Right renal cortex interstitium (tissue), 3 donors: ENCODE measurements around the gene ACAP3. TPM values are rescaled to one million over a fixed set of nuclear protein-coding genes. Genes with fewer than 3 reads are reported as not detected.

Experiments used
- DNase-seq, 3 donors: peaks; one replicate each; pipeline ENCODE4 v3.0.0-alpha.2; 2013; ENCODE audit warnings: low read depth in 3 of 3, low spot score in 2 of 3
- polyA plus RNA-seq, 3 donors: library from polyadenylated mRNA; unstranded; fragments of 120-200 nt; gene quantifications; one replicate each; pipeline ENCODE4 v1.2.1, GENCODE V29; 2013; ENCODE audit not compliant: insufficient read length in 3 of 3

ACAP3 gene
- polyA plus RNA-seq, 3 donors = 15.1 to 18.0 (median 16.1) TPM

DNA sequence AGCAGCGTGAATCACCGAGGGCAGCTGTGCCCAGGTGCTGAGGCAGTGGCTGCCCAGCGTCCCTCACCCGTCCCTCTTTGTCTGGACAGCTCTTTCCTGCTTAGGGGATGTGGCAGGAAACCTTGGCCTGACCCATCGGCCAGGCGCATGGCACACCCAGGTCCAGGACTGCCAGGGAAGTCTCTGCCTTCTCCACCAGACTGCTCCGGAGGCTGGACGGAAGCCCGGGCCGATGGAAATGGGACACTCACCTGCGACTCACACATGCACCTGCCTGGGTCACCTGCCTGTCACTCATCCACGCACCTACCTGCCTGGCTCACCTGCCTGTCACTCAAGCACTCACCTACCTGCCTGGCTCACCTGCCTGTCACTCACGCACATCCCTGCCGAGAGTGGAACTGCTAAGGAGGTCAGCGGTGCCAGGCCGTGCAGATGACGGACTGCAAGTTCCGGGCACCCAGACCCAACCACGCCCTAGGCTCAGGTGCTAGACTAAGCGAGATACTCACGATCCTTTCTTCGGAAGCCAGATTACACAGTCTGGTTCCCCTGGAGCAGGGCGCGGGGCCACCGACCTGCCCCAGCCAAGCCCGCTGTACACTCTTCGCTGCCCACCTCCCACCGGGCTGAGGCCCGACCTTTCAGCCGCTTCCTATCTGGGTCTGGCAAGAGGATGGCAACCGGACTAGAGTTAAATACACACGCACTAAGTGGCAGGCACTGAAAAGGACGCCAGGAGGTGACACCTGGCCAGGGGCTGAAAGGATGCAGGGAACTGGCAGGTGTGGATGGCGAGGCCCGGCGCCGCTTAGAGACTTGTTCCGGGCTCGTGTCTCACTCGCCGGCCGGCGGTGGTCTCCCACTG lies 35.2 kb downstream of the ACAP3 start:
- DNase-seq = no peak

- no peak for DNase-seq
These were observed 36.9 kb downstream of the ACAP3 start for GRCh38 chr1:1270813-1271212.

DNA sequence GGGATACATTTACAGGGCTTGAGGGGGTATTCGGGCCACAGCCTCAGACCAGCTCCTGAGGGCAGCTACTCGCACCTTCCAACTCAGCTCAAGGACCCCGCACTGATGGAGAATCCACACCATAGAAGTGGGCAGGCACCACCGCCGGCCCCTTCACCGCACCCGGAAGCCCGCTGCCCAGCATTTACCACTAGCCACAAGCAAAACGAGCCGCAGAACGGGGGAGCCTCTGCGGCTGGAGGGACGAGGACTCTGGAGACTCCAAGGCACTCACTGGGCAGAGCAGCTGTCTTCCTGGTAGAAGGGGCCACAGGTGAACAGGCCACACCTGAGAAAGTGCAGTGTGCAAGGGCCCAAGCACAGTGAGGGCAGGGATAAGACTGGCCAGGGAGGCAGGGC lies 39.4 kb downstream of the ACAP3 start:
- no peak for DNase-seq

GRCh38 chr1:1267488-1268283 lies 40.0 kb downstream of the ACAP3 start:
- no peak for DNase-seq

- no peak for DNase-seq
These were observed 42.9 kb downstream of the ACAP3 start for GRCh38 chr1:1264868-1265272.

DNA sequence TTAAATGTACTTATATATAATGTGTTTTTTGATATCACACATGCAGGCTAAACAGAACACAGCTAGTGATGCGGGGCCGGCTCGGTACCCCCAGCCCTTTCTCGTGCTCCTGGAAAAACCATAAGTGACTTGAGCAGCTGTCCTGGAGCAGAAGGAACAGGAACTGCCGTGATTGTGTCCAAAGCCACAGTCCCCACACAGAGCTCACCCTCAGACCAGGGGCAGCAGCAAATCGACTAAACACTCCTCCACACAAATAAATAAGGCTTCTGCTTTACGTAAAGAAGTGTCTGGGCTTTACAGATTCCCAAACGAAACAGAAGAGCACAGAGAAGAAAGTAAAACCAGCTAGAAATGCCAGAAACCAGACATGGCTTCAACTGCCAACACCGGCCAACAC lies 43.7 kb downstream of the ACAP3 start:
- DNase-seq = no peak

DNA sequence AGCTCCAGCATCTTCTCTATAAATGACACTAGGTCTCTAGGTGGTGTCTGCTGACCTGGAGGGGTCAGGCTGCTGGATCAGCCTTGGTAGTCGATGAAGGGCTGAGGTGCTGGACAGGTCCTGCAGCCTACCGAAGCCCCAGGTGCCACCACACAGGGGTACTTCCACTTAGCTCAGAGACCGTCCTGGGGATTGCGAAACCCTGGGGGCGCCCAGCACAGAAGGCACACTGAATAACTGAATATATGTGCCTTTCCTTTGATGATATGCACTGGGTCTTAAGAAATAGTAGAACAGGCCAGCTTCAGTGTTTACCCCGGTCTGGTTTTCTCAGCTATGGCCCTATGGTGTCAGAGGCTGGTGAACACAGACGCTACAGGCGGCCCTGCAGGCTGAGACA lies 45.0 kb downstream of the ACAP3 start:
- DNase-seq = no peak

DNA sequence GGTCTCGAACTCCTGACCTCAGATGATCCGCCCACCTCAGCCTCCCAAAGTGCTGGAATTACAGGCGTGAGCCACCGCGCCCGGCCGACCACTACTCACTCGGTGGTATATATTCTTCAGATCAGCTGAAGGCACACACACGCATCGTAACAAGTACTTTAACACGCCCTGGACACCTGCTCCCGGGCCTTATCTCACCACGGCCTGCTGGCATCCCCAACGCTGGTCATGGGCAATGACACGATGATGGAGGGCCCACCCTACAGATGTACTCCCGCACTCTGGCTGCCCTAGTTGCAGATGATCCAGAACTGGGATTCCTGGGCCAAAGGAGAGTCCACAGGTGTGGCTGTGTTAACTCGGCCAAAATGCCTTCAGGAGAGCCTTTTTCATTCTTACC lies 45.7 kb downstream of the ACAP3 start:
- no peak for DNase-seq

GRCh38 chr1:1260843-1261560 lies 46.7 kb downstream of the ACAP3 start:
- DNase-seq = no peak

- DNase-seq = no peak
These were observed 47.7 kb downstream of the ACAP3 start for GRCh38 chr1:1259951-1260600.

GRCh38 chr1:1259540-1259939 lies 48.2 kb downstream of the ACAP3 start:
- DNase-seq = no peak

- DNase-seq = no peak
These were observed 48.6 kb downstream of the ACAP3 start for GRCh38 chr1:1259119-1259488.

DNA sequence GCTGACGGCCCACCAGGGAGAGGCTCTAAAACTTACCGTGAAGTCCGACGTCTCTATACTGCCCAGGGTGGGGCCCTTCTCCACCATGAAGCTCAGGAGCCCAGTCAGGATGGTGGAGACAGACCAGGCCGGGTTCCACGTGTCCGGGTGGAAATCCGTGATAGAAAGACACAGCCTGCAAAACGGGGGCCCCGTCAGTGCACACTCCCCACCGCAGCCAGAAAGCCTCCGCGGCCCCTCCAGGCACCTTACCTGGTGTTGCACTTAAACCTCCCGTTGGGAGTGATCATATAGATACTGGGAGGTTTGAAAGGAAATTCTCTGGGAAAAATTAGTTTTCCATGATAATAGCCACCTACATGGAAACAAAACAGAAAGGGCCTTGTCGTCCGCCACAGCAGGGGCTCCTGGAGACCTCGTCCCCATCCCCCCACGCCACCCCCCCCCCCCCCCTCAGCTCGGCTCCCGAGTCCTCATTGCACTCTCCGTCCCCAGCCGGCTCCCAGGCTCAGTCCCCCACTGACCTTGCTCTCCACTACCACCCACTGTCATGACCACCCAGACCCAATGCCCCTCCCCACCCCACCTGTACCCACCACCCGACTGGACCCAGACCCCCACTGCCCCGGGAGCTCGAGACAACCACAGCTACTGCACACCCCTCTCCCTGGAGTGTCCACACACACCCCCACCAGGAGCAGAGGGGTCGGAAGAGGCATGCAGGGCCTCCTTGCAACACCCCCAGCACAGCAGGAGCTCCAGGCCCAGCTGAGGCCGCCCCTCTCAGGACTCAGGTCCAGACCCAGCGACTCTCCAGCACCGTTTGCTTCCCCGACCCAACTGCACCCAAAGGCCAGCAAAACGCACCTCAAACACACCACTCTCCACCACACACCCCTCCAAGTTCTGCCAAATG lies 50.5 kb downstream of the ACAP3 start:
- no peak for DNase-seq

- DNase-seq = no peak
These were observed 52.1 kb downstream of the ACAP3 start for GRCh38 chr1:1255611-1256010.

GRCh38 chr1:1255078-1255477 lies 52.7 kb downstream of the ACAP3 start:
- DNase-seq = no peak

DNA sequence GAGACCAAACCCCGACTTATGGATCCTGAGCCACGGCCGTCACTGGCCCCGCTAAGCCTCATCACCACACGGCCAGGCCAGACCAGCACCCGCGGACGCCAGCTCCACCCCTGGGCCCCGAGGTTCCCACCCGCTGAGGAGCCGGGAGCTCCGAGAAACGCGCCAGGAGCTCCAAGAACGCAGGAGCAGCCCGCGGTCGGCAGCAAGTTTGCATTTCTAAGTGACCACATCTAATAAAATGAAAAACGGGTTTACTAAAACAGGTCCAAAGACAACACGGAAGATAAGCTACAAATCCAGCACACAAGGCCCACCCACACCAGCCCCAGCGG lies 53.1 kb downstream of the ACAP3 start:
- DNase-seq = no peak

- DNase-seq = no peak
These were observed 53.6 kb downstream of the ACAP3 start for GRCh38 chr1:1253972-1254666.

DNA sequence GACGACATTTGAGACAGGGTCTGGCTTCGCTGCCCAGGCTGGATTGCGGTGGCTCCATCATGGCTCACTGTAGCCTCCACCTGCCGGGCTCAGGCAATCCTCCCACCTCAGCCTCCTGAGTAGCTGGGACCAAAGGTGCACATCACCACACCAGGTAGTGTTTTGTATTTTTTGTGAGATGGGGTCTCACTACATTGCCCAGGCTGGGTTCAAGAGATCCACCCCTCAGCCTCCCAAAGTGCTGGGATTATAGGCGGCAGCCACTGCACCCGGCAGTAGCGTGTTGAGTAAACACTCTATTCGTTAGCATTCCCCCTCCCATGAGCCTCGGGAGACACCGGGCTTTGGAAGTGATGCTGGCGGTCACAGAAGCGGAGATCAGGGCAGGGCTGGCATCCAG lies 54.4 kb downstream of the ACAP3 start:
- DNase-seq = no peak

DNA sequence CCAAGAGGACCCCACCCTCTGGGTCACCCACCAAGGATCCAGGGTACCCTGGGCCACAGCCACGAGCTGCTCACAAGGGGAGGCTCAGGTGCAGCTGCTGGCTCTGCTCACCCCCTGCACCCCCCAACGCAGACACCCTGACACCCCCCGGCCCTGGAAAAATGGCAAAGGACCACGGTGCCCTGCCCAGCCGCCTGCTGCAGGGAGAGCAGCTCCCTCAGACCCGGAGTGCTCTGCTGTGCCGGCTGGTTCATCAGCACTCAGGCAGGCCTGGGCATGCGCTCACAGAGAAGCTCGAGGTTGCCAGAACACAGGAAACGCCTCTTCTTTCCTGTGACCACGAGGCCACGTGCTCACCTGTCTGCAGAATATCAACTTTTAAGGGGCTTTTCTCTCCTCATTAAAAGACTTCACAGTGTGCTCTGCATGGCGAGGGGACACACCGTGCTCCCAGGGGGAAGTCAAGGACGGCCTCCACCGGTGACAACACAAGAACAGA lies 56.9 kb downstream of the ACAP3 start:
- no peak for DNase-seq
